Non-pigmented ciliary epithelial cell (primary cell): ENCODE measurements around the gene RPAP2.

Experiments used
- DNase-seq: peaks from one replicate; pipeline ENCODE4 v3.0.0-alpha.2; 2010; ENCODE audit warnings: low read depth

RPAP2 gene

GRCh38 chr1:92447033-92447681 is 148.3 kb downstream of the RPAP2 start:
- DNase-seq = no peak

GRCh38 chr1:92447976-92448375 is 149.1 kb downstream of the RPAP2 start:
- no peak for DNase-seq
